Lung (tissue), 12 donors: ENCODE measurements around the gene HMCN2. TPM values are rescaled to one million over a fixed set of nuclear protein-coding genes. Genes with fewer than 3 reads are reported as not detected.

Source experiments
- ATAC-seq: fragments of 200-7000 bp; cut with Tn5 transposase; one replicate; pipeline ENCODE4 v1.9.1; 2020; ENCODE audit warnings: moderate number of reproducible peaks; ENCODE audit not compliant: insufficient read depth, low FRiP score
- DNase-seq, 3 donors: peaks; one replicate each; pipeline ENCODE4 v3.0.0-alpha.2; 2013 to 2017
- H3K27ac ChIP-seq, 2 donors: one replicate each; pipeline ENCODE4 v1.5.1; 2013; ENCODE audit warnings: mild to moderate bottlenecking in 2 of 2, moderate library complexity in 2 of 2, control low read depth in 1 of 2, inconsistent platforms in 1 of 2, low read depth in 1 of 2, low read length in 1 of 2
- H3K27me3 ChIP-seq, 3 donors: one replicate each; pipeline ENCODE4 v1.5.1; 2013; ENCODE audit warnings: low read length in 2 of 3; ENCODE audit not compliant: control insufficient read depth in 3 of 3, insufficient read depth in 3 of 3
- H3K36me3 ChIP-seq, 4 donors: one replicate each; pipeline ENCODE4 v1.5.1; 2013; ENCODE audit warnings: low read length in 4 of 4, mild to moderate bottlenecking in 1 of 4, moderate library complexity in 1 of 4; ENCODE audit not compliant: control insufficient read depth in 4 of 4, insufficient read depth in 4 of 4
- H3K4me1 ChIP-seq, 5 donors: one replicate each; pipeline ENCODE4 v1.5.1; 2013; ENCODE audit warnings: low read length in 5 of 5, mild to moderate bottlenecking in 2 of 5, moderate library complexity in 1 of 5; ENCODE audit not compliant: control insufficient read depth in 5 of 5, insufficient read depth in 5 of 5
- H3K4me3 ChIP-seq: one replicate; pipeline ENCODE4 v1.5.1; 2013; ENCODE audit warnings: mild to moderate bottlenecking, control low read depth, moderate library complexity
- H3K9ac ChIP-seq, 2 donors: one replicate each; pipeline ENCODE4 v1.5.1; 2013; ENCODE audit warnings: low read length in 2 of 2, control low read depth in 1 of 2; ENCODE audit not compliant: insufficient read depth in 1 of 2
- H3K9me3 ChIP-seq, 4 donors: one replicate each; pipeline ENCODE4 v1.5.1; 2013; ENCODE audit warnings: low read length in 3 of 4, mild to moderate bottlenecking in 1 of 4, moderate library complexity in 1 of 4; ENCODE audit not compliant: control insufficient read depth in 4 of 4, insufficient read depth in 3 of 4
- WGBS, 2 donors: extraction: QIAGEN DNeasy Blood & Tissue Kit; methylation state at CpG; one replicate each; pipeline ENCODE4 v1.1.7; 2013; 5-methylcytosine and 5-hydroxymethylcytosine counted together
- polyA plus RNA-seq, 2 donors: library from polyadenylated mRNA; stranded (reverse); fragments of 200-250 nt; gene quantifications; one replicate each; pipeline ENCODE4 v1.2.1, GENCODE V29; 2013
- total RNA-seq, 2 donors: library from RNA; depleted of rRNA in 1 of 2; stranded (reverse); fragments of >200 nt in 1 of 2; gene quantifications; one replicate each; pipeline ENCODE4 v1.2.1, GENCODE V29; 2014 to 2021
- TF ChIP-seq, protein P1 (sequence below): IDR thresholded peaks from 2 replicates; pipeline ENCODE4 v1.5.1; 2012; ENCODE audit warnings: mild to moderate bottlenecking; ENCODE audit errors: control extremely low read depth, extremely low read depth
- donor health status: control.
- donor health status: control.
- donor health status: Bipolar disorder and iron deficiency.
- donor health status: healthy.
- donor health status: DM: yes; HTN: yes; CAD: no.

Gene HMCN2
- total and polyA plus RNA-seq, 4 donors = 2.1 to 5.2 (median 3.7) TPM

DNA sequence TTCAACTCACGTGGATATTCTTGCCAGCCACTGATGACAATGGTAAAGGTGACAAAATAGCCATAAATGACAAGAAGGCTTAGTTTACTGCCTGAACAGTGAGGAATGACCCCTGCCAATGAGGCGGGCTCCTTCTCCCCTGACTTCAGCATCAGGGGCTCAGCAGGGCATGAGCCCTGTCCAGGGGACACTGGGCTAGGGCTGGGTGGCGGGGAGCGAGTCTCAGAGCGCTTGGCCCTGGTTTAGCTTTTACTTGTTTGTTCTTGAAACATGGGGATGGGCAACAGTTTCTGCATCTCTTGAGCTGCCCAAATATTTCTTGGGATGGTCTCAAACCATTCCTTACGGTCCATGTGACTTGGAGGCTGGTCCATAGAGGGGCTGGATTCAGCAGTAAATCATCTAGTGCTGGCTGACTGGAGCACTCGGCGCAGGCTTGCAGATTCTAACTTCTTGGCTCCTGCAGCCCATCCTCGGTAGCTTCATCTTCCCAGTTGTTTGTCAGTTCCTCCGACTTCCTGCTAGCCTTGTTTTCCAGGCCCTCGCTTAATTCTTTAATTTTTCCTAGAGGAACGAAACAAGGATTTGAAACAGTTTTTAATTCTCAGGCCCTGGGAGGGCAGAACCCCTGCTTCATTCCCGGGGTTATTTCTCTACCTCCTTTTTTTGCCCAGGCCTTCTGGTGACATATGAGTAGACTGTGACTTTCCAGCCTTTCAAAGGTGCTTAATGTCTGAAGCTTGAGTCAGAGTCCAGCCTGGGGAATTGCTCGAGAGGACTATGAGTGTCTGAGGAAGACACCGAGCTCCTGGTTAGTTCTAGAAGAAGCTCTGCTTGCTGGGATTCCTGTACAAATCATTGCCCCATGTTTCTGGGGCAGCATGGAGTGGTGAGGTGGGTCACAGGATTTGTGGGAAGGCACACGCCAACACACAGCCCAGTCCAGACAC, 4.5 kb upstream of the HMCN2 start:
- no peak for ATAC-seq
- H3K27ac ChIP-seq = no peak overlapping the region
- DNase-seq = peak in 1 of 3 donors; percentile 44
- WGBS, 2 donors = 74 to 83% methylated on average over 16 of the region's 16 CpGs
- peaks cover 0 to 46% (median 35%) of the 10 kb centered on the region in 3 donors for H3K27me3 ChIP-seq
- H3K9ac ChIP-seq = no peak overlapping the region
- TF ChIP-seq, protein P1, sequence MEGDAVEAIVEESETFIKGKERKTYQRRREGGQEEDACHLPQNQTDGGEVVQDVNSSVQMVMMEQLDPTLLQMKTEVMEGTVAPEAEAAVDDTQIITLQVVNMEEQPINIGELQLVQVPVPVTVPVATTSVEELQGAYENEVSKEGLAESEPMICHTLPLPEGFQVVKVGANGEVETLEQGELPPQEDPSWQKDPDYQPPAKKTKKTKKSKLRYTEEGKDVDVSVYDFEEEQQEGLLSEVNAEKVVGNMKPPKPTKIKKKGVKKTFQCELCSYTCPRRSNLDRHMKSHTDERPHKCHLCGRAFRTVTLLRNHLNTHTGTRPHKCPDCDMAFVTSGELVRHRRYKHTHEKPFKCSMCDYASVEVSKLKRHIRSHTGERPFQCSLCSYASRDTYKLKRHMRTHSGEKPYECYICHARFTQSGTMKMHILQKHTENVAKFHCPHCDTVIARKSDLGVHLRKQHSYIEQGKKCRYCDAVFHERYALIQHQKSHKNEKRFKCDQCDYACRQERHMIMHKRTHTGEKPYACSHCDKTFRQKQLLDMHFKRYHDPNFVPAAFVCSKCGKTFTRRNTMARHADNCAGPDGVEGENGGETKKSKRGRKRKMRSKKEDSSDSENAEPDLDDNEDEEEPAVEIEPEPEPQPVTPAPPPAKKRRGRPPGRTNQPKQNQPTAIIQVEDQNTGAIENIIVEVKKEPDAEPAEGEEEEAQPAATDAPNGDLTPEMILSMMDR = no peak
- H3K9me3 ChIP-seq = peaks cover 0 to 2% (median 0%) of the 10 kb centered on the region in 4 donors
- H3K36me3 ChIP-seq = no peaks in the 10 kb centered on the region
- H3K4me3 ChIP-seq = no peak overlapping the region
- peaks cover 0 to 3% (median 0%) of the 10 kb centered on the region in 5 donors for H3K4me1 ChIP-seq

DNA sequence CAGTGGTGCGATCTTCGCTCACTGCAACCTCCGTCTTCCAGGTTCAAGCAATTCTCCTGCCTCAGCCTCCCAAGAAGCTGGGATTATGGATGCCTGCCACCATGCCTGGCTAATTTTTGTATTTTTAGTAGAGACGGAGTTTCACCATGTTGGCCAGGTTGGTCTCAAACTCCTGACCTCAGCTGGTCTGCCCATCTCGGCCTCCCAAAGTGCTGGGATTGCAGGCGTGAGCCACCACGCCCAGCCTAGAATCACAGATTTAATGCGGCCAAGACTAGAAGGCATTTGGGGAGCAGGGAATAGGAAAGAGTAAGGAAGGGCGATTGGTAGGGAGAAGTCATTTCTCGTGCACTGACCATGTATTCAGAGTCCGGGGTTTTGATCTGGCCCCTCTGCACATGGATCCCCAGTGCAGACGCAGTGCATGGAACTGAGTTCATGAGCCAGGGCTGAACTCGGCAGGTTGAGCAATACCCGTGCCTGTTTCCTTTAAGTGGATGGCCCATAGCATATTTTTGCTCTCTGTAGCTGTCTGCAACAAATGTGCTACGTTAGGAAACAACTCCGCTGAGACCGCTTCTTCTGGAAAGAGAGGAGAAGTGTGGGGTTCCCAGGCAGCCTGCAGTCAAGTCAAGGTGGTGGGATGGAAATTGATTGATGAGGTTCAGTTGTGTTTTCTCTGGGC, 3.4 kb upstream of the HMCN2 start:
- TF ChIP-seq, protein P1 = no peak
- DNase-seq (peak in 1 of 3 donors; percentile 49), ATAC-seq (no peak)
- peaks cover 0 to 3% (median 0%) of the 10 kb centered on the region in 5 donors for H3K4me1 ChIP-seq
- H3K9ac ChIP-seq = no peak overlapping the region
- peaks cover 0 to 2% (median 0%) of the 10 kb centered on the region in 4 donors for H3K9me3 ChIP-seq
- WGBS, 2 donors = 67 to 77% methylated on average over 17 of the region's 17 CpGs
- peaks cover 0 to 57% (median 44%) of the 10 kb centered on the region in 3 donors for H3K27me3 ChIP-seq
- H3K27ac ChIP-seq = no peak overlapping the region
- no peak overlapping the region for H3K4me3 ChIP-seq
- H3K36me3 ChIP-seq = no peaks in the 10 kb centered on the region

DNA sequence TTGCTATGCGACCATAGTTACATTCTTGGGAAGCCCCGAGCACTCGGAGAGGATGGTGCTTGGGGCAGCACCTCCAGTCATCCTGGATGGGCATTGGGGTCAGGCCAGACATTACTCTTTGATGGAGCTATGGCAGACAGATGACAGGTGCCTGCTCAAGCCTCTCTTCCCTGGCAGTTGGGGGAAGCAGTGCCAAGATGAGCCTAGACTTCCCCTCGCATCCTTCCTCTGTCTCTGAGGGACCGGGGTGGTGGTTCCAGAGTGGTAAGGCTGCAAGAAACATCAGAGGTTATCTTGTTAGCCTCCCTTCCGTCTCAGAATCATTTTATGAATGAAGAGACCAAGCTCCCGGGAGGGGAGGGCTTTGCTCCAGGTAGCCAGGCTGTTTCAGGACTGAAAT, 2.8 kb upstream of the HMCN2 start:
- no peak for ATAC-seq
- Histone ChIP-seq H3K36me3 (no peaks in the 10 kb centered on the region), H3K4me1 (peaks cover 0 to 3% (median 0%) of the 10 kb centered on the region in 5 donors), H3K9me3 (peaks cover 0 to 2% (median 0%) of the 10 kb centered on the region in 4 donors), H3K27ac (no peak overlapping the region), H3K27me3 (peaks cover 0 to 63% (median 47%) of the 10 kb centered on the region in 3 donors), H3K9ac (no peak overlapping the region), H3K4me3 (no peak overlapping the region)
- 71 to 79% methylated on average over 7 of the region's 7 CpGs for WGBS, 2 donors
- TF ChIP-seq, protein P1 = no peak
- no peak for DNase-seq
